OCI-LY1 (cell line): Measurements from ENCODE around the gene TAF3.
A peak's percentile ranks its signal among the peaks of the same experiment; 100 is the strongest.

ENCODE experiments used
- H2AFZ ChIP-seq: fragments of 200-600 bp; sonication (generic), shearing (Covaris generic); 2 replicates; pipeline ENCODE4 v1.6.0; 2014; ENCODE audit warnings: antibody characterized with exemption, mild to moderate bottlenecking, low read length
- H3F3A ChIP-seq: fragments of 200-600 bp; sonication (generic), shearing (Covaris generic); 2 replicates; pipeline ENCODE4 v1.6.0; 2014; ENCODE audit warnings: mild to moderate bottlenecking, antibody characterized with exemption, low read length, moderate library complexity; ENCODE audit not compliant: insufficient read depth
- H3K27ac ChIP-seq: fragments of 200-600 bp; sonication (generic); 2 replicates; pipeline ENCODE4 v1.5.1; 2014; ENCODE audit warnings: low read length, mixed run types, mild to moderate bottlenecking, low read depth; ENCODE audit not compliant: poor library complexity, severe bottlenecking
- H3K27me3 ChIP-seq: fragments of 200-600 bp; sonication (generic); 2 replicates; pipeline ENCODE4 v1.6.0; 2014; ENCODE audit warnings: antibody characterized with exemption, mild to moderate bottlenecking, low read length, moderate library complexity; ENCODE audit not compliant: insufficient read depth
- H3K36me3 ChIP-seq: fragments of 200-600 bp; sonication (generic); 2 replicates; pipeline ENCODE4 v1.6.1; 2014; ENCODE audit warnings: mild to moderate bottlenecking, antibody characterized with exemption, low read length, moderate library complexity, mixed read lengths; ENCODE audit not compliant: insufficient read depth
- H3K4me1 ChIP-seq: fragments of 200-600 bp; sonication (generic); 2 replicates; pipeline ENCODE4 v1.5.1; 2014; ENCODE audit warnings: mild to moderate bottlenecking, low read length, moderate library complexity; ENCODE audit not compliant: insufficient read depth, severe bottlenecking
- H3K4me2 ChIP-seq: fragments of 200-600 bp; sonication (generic), shearing (Covaris generic); 2 replicates; pipeline ENCODE4 v1.6.1; 2014; ENCODE audit warnings: low read length
- H3K4me3 ChIP-seq: fragments of 200-600 bp; sonication (generic); 2 replicates; pipeline ENCODE4 v1.5.1; 2014; ENCODE audit warnings: low read length, low read depth, mild to moderate bottlenecking, mixed read lengths; ENCODE audit not compliant: poor library complexity, severe bottlenecking
- H3K79me2 ChIP-seq: fragments of 200-600 bp; shearing (Covaris generic); 2 replicates; pipeline ENCODE4 v1.6.1; 2016; ENCODE audit warnings: mixed run types, low read length, mixed read lengths; ENCODE audit not compliant: insufficient read depth
- H3K9ac ChIP-seq: fragments of 200-600 bp; sonication (generic), shearing (Covaris generic); 2 replicates; pipeline ENCODE4 v1.6.1; 2014; ENCODE audit warnings: mild to moderate bottlenecking, low read length, mixed read lengths
- H3K9me2 ChIP-seq: fragments of 200-600 bp; sonication (generic), shearing (Covaris generic); 2 replicates; pipeline ENCODE4 v1.6.1; 2014; ENCODE audit warnings: low read depth, mild to moderate bottlenecking, low read length, mixed read lengths
- H3K9me3 ChIP-seq: fragments of 200-600 bp; shearing (Covaris generic); 2 replicates; pipeline ENCODE4 v1.6.1; 2014; ENCODE audit warnings: low read length, mixed read lengths
- H4K20me1 ChIP-seq: fragments of 200-600 bp; sonication (generic), shearing (Covaris generic); 2 replicates; pipeline ENCODE4 v1.6.0; 2016; ENCODE audit warnings: mild to moderate bottlenecking, low read length; ENCODE audit not compliant: insufficient read depth
- CTCF ChIP-seq: fragments of 200-600 bp; sonication (generic), shearing (Covaris generic); IDR thresholded peaks from 2 replicates; pipeline ENCODE4 v1.5.1; 2017; ENCODE audit warnings: mild to moderate bottlenecking, antibody characterized with exemption, low read length, moderate library complexity, mixed read lengths
- EZH2 ChIP-seq: fragments of 200-600 bp; sonication (generic), shearing (Covaris generic); IDR thresholded peaks from 2 replicates; pipeline ENCODE4 v1.8.0; 2017; ENCODE audit warnings: borderline replicate concordance, mixed run types, mild to moderate bottlenecking, antibody characterized with exemption, low read length, moderate library complexity, mixed read lengths

The TAF3 gene

GRCh38 chr10:7813481-7813880 lies 4.8 kb upstream of the TAF3 start:
- peaks cover 6% of the 10 kb centered on the region for H3K4me1 ChIP-seq
- H3K36me3 ChIP-seq: no peaks in the 10 kb centered on the region; the same call in 1 of the 2 replicates
- no peak overlapping the region for H3K9ac ChIP-seq
- no peak for TF ChIP-seq EZH2
- peak; percentile 19; the same call in 1 of the 2 replicates for TF ChIP-seq CTCF
- H3K4me3 ChIP-seq: no peak overlapping the region
- no peak overlapping the region for H3K4me2 ChIP-seq
- H3K27ac ChIP-seq: no peak overlapping the region
- no peaks in the 10 kb centered on the region for H3K27me3 ChIP-seq
- H3K9me3 ChIP-seq: no peaks in the 10 kb centered on the region
- no peaks in the 10 kb centered on the region for H3K9me2 ChIP-seq
- 0 out of 2 replicates have a peak, but pooled peaks cover 4% of the 10 kb centered on the region for H3F3A ChIP-seq
- H4K20me1 ChIP-seq: no peaks in the 10 kb centered on the region
- no peaks in the 10 kb centered on the region for H3K79me2 ChIP-seq
- H2AFZ ChIP-seq: no peak overlapping the region

- TF ChIP-seq EZH2: no peak
- TF ChIP-seq CTCF: no peak
- Histone ChIP-seq H3K4me2 (peak overlapping the region; percentile 78), H3K9me2 (no peaks in the 10 kb centered on the region), H3K79me2 (peaks cover 17% of the 10 kb centered on the region; the same call in 1 of the 2 replicates), H3K36me3 (peaks cover 8% of the 10 kb centered on the region; the same call in 1 of the 2 replicates), H3K27ac (no peak overlapping the region), H3F3A (no peaks in the 10 kb centered on the region), H3K4me1 (peaks cover 22% of the 10 kb centered on the region), H3K9ac (peak overlapping the region; percentile 91), H3K27me3 (no peaks in the 10 kb centered on the region), H4K20me1 (no peaks in the 10 kb centered on the region), H3K9me3 (no peaks in the 10 kb centered on the region), H3K4me3 (peak overlapping the region; percentile 99), H2AFZ (peak overlapping the region; percentile 78; the same call in 1 of the 2 replicates)
Observed at GRCh38 chr10:7817576-7817975, 729 bp upstream of the TAF3 start.

GRCh38 chr10:7817984-7818294 lies 366 bp upstream of the TAF3 start:
- Histone ChIP-seq H3K9me2 (no peaks in the 10 kb centered on the region), H3K9me3 (no peaks in the 10 kb centered on the region), H3K4me2 (peak overlapping the region; percentile 78), H4K20me1 (no peaks in the 10 kb centered on the region), H3K27ac (no peak overlapping the region), H3K4me1 (peaks cover 22% of the 10 kb centered on the region), H3K27me3 (no peaks in the 10 kb centered on the region), H3F3A (no peaks in the 10 kb centered on the region), H3K36me3 (peaks cover 8% of the 10 kb centered on the region; the same call in 1 of the 2 replicates), H3K4me3 (peak overlapping the region; percentile 99), H3K79me2 (peaks cover 17% of the 10 kb centered on the region; the same call in 1 of the 2 replicates), H2AFZ (peak overlapping the region; percentile 78; the same call in 1 of the 2 replicates), H3K9ac (peak overlapping the region; percentile 91)
- TF ChIP-seq EZH2 (no peak), CTCF (no peak)
